Mesenchymal stem cell (in vitro differentiated cells and primary cell): ENCODE data around the gene POMP.

ENCODE experiments used
- DNase-seq: peaks from one replicate; pipeline ENCODE4 v3.0.0-alpha.2; 2013
- H2AFZ ChIP-seq: one replicate; pipeline ENCODE4 v1.6.1; 2013; ENCODE audit warnings: low read depth, mild to moderate bottlenecking, control low read depth, inconsistent platforms, low read length, moderate library complexity
- H2AK5ac ChIP-seq: 2 replicates; pipeline ENCODE4 v1.6.1; 2013; ENCODE audit warnings: low read length, moderate library complexity, mild to moderate bottlenecking, inconsistent platforms; ENCODE audit not compliant: severe bottlenecking
- H2BK120ac ChIP-seq: one replicate; pipeline ENCODE4 v1.6.1; 2013; ENCODE audit warnings: low read depth, mild to moderate bottlenecking, inconsistent platforms, low read length, moderate library complexity
- H2BK12ac ChIP-seq, 2 experiments: one replicate each; pipeline ENCODE4 v1.6.1; 2013; ENCODE audit warnings: inconsistent platforms in 2 of 2, low read length in 2 of 2, mild to moderate bottlenecking in 2 of 2, moderate library complexity in 2 of 2, control low read depth in 1 of 2
- H2BK15ac ChIP-seq: one replicate; pipeline ENCODE4 v1.6.1; 2013; ENCODE audit warnings: mild to moderate bottlenecking, low read depth, inconsistent platforms; ENCODE audit not compliant: poor library complexity, severe bottlenecking
- H2BK5ac ChIP-seq: 2 replicates; pipeline ENCODE4 v1.6.1; 2013; ENCODE audit warnings: low read depth, mild to moderate bottlenecking, low read length, control low read depth, inconsistent platforms; ENCODE audit not compliant: poor library complexity, severe bottlenecking
- H3K14ac ChIP-seq, 2 experiments: one replicate each; pipeline ENCODE4 v1.6.1; 2013; ENCODE audit warnings: inconsistent platforms in 2 of 2, low read length in 2 of 2, control low read depth in 1 of 2, mild to moderate bottlenecking in 1 of 2, moderate library complexity in 1 of 2
- H3K18ac ChIP-seq, 2 experiments: one replicate each; pipeline ENCODE4 v1.6.1; 2013; ENCODE audit warnings: inconsistent platforms in 2 of 2, low read length in 2 of 2, control low read depth in 1 of 2, low read depth in 1 of 2, mild to moderate bottlenecking in 1 of 2
- H3K23ac ChIP-seq, 2 experiments: one replicate each; pipeline ENCODE4 v1.6.1; 2013; ENCODE audit warnings: inconsistent platforms in 2 of 2, low read length in 2 of 2, mild to moderate bottlenecking in 2 of 2, moderate library complexity in 2 of 2, control low read depth in 1 of 2
- H3K27ac ChIP-seq: 2 replicates; pipeline ENCODE4 v1.5.1; 2013; ENCODE audit warnings: mild to moderate bottlenecking, moderate library complexity, low read length, control low read depth, inconsistent platforms; ENCODE audit not compliant: poor library complexity, severe bottlenecking
- H3K27me3 ChIP-seq, 2 experiments: 2 replicates each; pipeline versions ENCODE4 v1.6.1 to v1.7.0; 2013; ENCODE audit warnings: low read length in 2 of 2, mild to moderate bottlenecking in 2 of 2, moderate library complexity in 2 of 2, control low read depth in 1 of 2, inconsistent platforms in 1 of 2; ENCODE audit not compliant: control insufficient read depth in 1 of 2, insufficient read depth in 1 of 2
- H3K36me3 ChIP-seq, 2 experiments: 2 replicates each; pipeline versions ENCODE4 v1.6.1 to v1.7.0; 2013; ENCODE audit warnings: low read length in 2 of 2, control low read depth in 1 of 2, inconsistent platforms in 1 of 2, low read depth in 1 of 2, mild to moderate bottlenecking in 1 of 2; ENCODE audit not compliant: insufficient read depth in 2 of 2, control insufficient read depth in 1 of 2
- H3K4ac ChIP-seq, 2 experiments: one replicate each; pipeline ENCODE4 v1.6.1; 2013; ENCODE audit warnings: inconsistent platforms in 2 of 2, low read length in 2 of 2, mild to moderate bottlenecking in 2 of 2, moderate library complexity in 2 of 2, control low read depth in 1 of 2, low read depth in 1 of 2
- H3K4me1 ChIP-seq: 2 replicates; pipeline ENCODE4 v1.6.1; 2013; ENCODE audit warnings: low read depth, low read length, control low read depth; ENCODE audit not compliant: control insufficient read depth, insufficient read depth
- H3K4me2 ChIP-seq: 2 replicates; pipeline ENCODE4 v1.6.1; 2013; ENCODE audit warnings: low read length, mild to moderate bottlenecking, inconsistent platforms; ENCODE audit not compliant: poor library complexity, severe bottlenecking
- H3K4me3 ChIP-seq, 2 experiments: 2 replicates each; pipeline versions ENCODE4 v1.5.1 to v1.7.0; 2013; ENCODE audit warnings: low read length in 2 of 2, mild to moderate bottlenecking in 2 of 2, control low read depth in 1 of 2, low read depth in 1 of 2; ENCODE audit not compliant: insufficient read depth in 1 of 2
- H3K79me1 ChIP-seq: replicated peaks from 2 replicates; pipeline ENCODE4 v1.6.1; 2013; ENCODE audit warnings: mild to moderate bottlenecking, control low read depth, low read length, inconsistent platforms; ENCODE audit not compliant: poor library complexity, severe bottlenecking
- H3K9ac ChIP-seq: 2 replicates; pipeline ENCODE4 v1.7.0; 2013; ENCODE audit warnings: mild to moderate bottlenecking, low read length, moderate library complexity
- H3K9me3 ChIP-seq: 2 replicates; pipeline ENCODE4 v1.7.0; 2013; ENCODE audit warnings: mild to moderate bottlenecking, low read length; ENCODE audit not compliant: control insufficient read depth
- H4K8ac ChIP-seq: one replicate; pipeline ENCODE4 v1.6.1; 2013; ENCODE audit warnings: inconsistent platforms, mild to moderate bottlenecking, low read length, moderate library complexity
- H4K91ac ChIP-seq: one replicate; pipeline ENCODE4 v1.6.1; 2013; ENCODE audit warnings: mild to moderate bottlenecking, low read length, inconsistent platforms
- WGBS: methylation state at CpG from one replicate; pipeline ENCODE4 v1.1.7; 2013; ENCODE audit warnings: mixed read lengths; 5-methylcytosine and 5-hydroxymethylcytosine counted together

Gene POMP

GRCh38 chr13:28671126-28671792 is 12.3 kb downstream of the POMP start:
- H2BK5ac ChIP-seq: no peak overlapping the region

GRCh38 chr13:28678809-28679208 is 19.9 kb downstream of the POMP start:
- Histone ChIP-seq H2BK12ac (no peak overlapping the region), H3K4me2 (no peak overlapping the region), H2AFZ (no peak overlapping the region), H3K27me3 (no peaks in the 10 kb centered on the region), H4K91ac (no peak overlapping the region), H3K27ac (no peak overlapping the region), H3K4me1 (no peaks in the 10 kb centered on the region), H3K79me1 (peaks cover 7% of the 10 kb centered on the region), H3K9me3 (no peaks in the 10 kb centered on the region), H3K36me3 (peaks cover 28 to 66% of the 10 kb centered on the region in 2 experiments), H4K8ac (no peak overlapping the region), H2BK15ac (no peak overlapping the region), H2AK5ac (no peak overlapping the region), H3K14ac (no peak overlapping the region), H3K23ac (no peak overlapping the region), H3K9ac (no peak overlapping the region), H2BK5ac (no peak overlapping the region), H2BK120ac (no peak overlapping the region), H3K18ac (no peak overlapping the region), H3K4ac (no peak overlapping the region), H3K4me3 (no peak overlapping the region)
- no CpG with 5 or more reads among the region's 1 CpG for WGBS
- no peak for DNase-seq

More at GRCh38 chr13:28671126-28671792, 12.3 kb downstream of the POMP start:
- H3K27me3 ChIP-seq: no peaks in the 10 kb centered on the region
- peaks cover 39 to 95% of the 10 kb centered on the region in 2 experiments for H3K36me3 ChIP-seq
- no peak overlapping the region for H4K8ac ChIP-seq
- no peak overlapping the region for H2AK5ac ChIP-seq
- no peak overlapping the region for H3K4me3 ChIP-seq
- H3K23ac ChIP-seq: no peak overlapping the region
- no peak overlapping the region for H3K18ac ChIP-seq
- H3K9ac ChIP-seq: no peak overlapping the region
- DNase-seq: no peak
- no peak overlapping the region for H3K14ac ChIP-seq
- no peak overlapping the region for H3K4me2 ChIP-seq
- H4K91ac ChIP-seq: no peak overlapping the region
- no peak overlapping the region for H2AFZ ChIP-seq
- H2BK120ac ChIP-seq: no peak overlapping the region
- no peak overlapping the region for H3K4ac ChIP-seq
- peaks cover 26% of the 10 kb centered on the region for H3K79me1 ChIP-seq
- no peak overlapping the region for H2BK12ac ChIP-seq
- no peaks in the 10 kb centered on the region for H3K4me1 ChIP-seq
- no peak overlapping the region for H3K27ac ChIP-seq
- no peaks in the 10 kb centered on the region for H3K9me3 ChIP-seq
- no peak overlapping the region for H2BK15ac ChIP-seq

- Histone ChIP-seq H2BK12ac (no peak overlapping the region), H3K23ac (no peak overlapping the region), H4K8ac (no peak overlapping the region), H2AFZ (no peak overlapping the region), H2AK5ac (no peak overlapping the region), H3K36me3 (peaks cover 24 to 58% of the 10 kb centered on the region in 2 experiments), H3K4ac (no peak overlapping the region), H3K4me1 (no peaks in the 10 kb centered on the region), H3K9me3 (no peaks in the 10 kb centered on the region), H4K91ac (no peak overlapping the region), H3K14ac (no peak overlapping the region), H2BK5ac (no peak overlapping the region), H3K27ac (no peak overlapping the region), H3K18ac (no peak overlapping the region), H3K4me2 (no peak overlapping the region), H3K27me3 (no peaks in the 10 kb centered on the region), H3K4me3 (no peak overlapping the region), H2BK120ac (no peak overlapping the region), H3K79me1 (peaks cover 2% of the 10 kb centered on the region), H3K9ac (no peak overlapping the region), H2BK15ac (no peak overlapping the region)
- whole genome bisulfite sequencing: no CpG with 5 or more reads among the region's 1 CpG
- DNase-seq: peak; percentile 37
Measured at GRCh38 chr13:28679628-28680027, 20.7 kb downstream of the POMP start.

GRCh38 chr13:28680541-28680940 is 21.6 kb downstream of the POMP start:
- Histone ChIP-seq H3K79me1 (no peaks in the 10 kb centered on the region), H3K18ac (no peak overlapping the region), H3K9ac (no peak overlapping the region), H3K4ac (no peak overlapping the region), H3K27ac (no peak overlapping the region), H4K8ac (no peak overlapping the region), H3K4me1 (no peaks in the 10 kb centered on the region), H2BK15ac (no peak overlapping the region), H4K91ac (no peak overlapping the region), H2AK5ac (no peak overlapping the region), H2AFZ (no peak overlapping the region), H3K9me3 (no peaks in the 10 kb centered on the region), H3K14ac (no peak overlapping the region), H2BK5ac (no peak overlapping the region), H3K4me3 (no peak overlapping the region), H3K4me2 (no peak overlapping the region), H3K23ac (no peak overlapping the region), H2BK120ac (no peak overlapping the region), H3K27me3 (no peaks in the 10 kb centered on the region), H2BK12ac (no peak overlapping the region), H3K36me3 (peaks cover 17 to 49% of the 10 kb centered on the region in 2 experiments)
- DNase-seq: no peak
- no CpG with 5 or more reads among the region's 2 CpGs for WGBS
